ENCODE measurements around the gene ZNF354C. TPM values are rescaled to one million over a fixed set of nuclear protein-coding genes. Genes with fewer than 3 reads are reported as not detected.

The ZNF354C gene
- total RNA-seq, 6 donors from 2014 or later: 2.6 to 6.8 (median 4.1) TPM

GRCh38 chr5:179113945-179114641 is 53.9 kb downstream of the ZNF354C start:
- no peaks in the 10 kb centered on the region for H3K27me3 ChIP-seq
- no peak overlapping the region for H3K4me3 ChIP-seq
- no peak for ATAC-seq (ENCODE audit: low FRiP score in 2 of 2)
- peaks cover 9 to 54% (median 34%) of the 10 kb centered on the region in 4 donors for H3K9me3 ChIP-seq
- H3K36me3 ChIP-seq: peaks cover 0 to 10% (median 0%) of the 10 kb centered on the region in 4 donors
- no peaks in the 10 kb centered on the region for H3K4me1 ChIP-seq
- no peak for TF ChIP-seq POLR2AphosphoS5 (IDR thresholded peaks at IDR 0.05)
- no peak for TF ChIP-seq POLR2A (IDR thresholded peaks at IDR 0.05)
- TF ChIP-seq EP300 (IDR thresholded peaks at IDR 0.05): no peak
- no peak for TF ChIP-seq CTCF (IDR thresholded peaks at IDR 0.05)
- WGBS, 2 donors: 88 to 89% methylated on average over 7 to 12 of the region's 12 CpGs
- no peak for DNase-seq
- no peak overlapping the region for H3K27ac ChIP-seq

- peaks cover 9 to 51% (median 34%) of the 10 kb centered on the region in 4 donors for H3K9me3 ChIP-seq
Measured at GRCh38 chr5:179114756-179115155, 54.6 kb downstream of the ZNF354C start.

GRCh38 chr5:179115307-179115706 is 55.1 kb downstream of the ZNF354C start:
- ATAC-seq (ENCODE audit: low FRiP score in 2 of 2) (no peak), DNase-seq (no peak)
- TF ChIP-seq POLR2A (IDR thresholded peaks at IDR 0.05): no peak
- TF ChIP-seq EP300 (IDR thresholded peaks at IDR 0.05): no peak
- no peak for TF ChIP-seq CTCF (IDR thresholded peaks at IDR 0.05)
- TF ChIP-seq POLR2AphosphoS5 (IDR thresholded peaks at IDR 0.05): no peak
- Histone ChIP-seq H3K9me3 (peaks cover 9 to 52% (median 34%) of the 10 kb centered on the region in 4 donors), H3K27me3 (no peaks in the 10 kb centered on the region), H3K4me3 (no peak overlapping the region), H3K4me1 (no peaks in the 10 kb centered on the region), H3K27ac (no peak overlapping the region), H3K36me3 (peaks cover 0 to 10% (median 0%) of the 10 kb centered on the region in 4 donors)
- 80 to 87% methylated on average over 5 of the region's 5 CpGs for WGBS, 2 donors

More at GRCh38 chr5:179114756-179115155, 54.6 kb downstream of the ZNF354C start:
- H3K27me3 ChIP-seq: no peaks in the 10 kb centered on the region
- ATAC-seq (ENCODE audit: low FRiP score in 2 of 2) (no peak), DNase-seq (peak in 1 of 2 donors; percentile 6)
- 93 to 94% methylated on average over 7 of the region's 7 CpGs for WGBS, 2 donors
- TF ChIP-seq POLR2A (IDR thresholded peaks at IDR 0.05): no peak
- TF ChIP-seq POLR2AphosphoS5 (IDR thresholded peaks at IDR 0.05): no peak
- no peak for TF ChIP-seq EP300 (IDR thresholded peaks at IDR 0.05)
- no peak for TF ChIP-seq CTCF (IDR thresholded peaks at IDR 0.05)
- peaks cover 0 to 10% (median 0%) of the 10 kb centered on the region in 4 donors for H3K36me3 ChIP-seq
- no peaks in the 10 kb centered on the region for H3K4me1 ChIP-seq
- H3K4me3 ChIP-seq: no peak overlapping the region
- H3K27ac ChIP-seq: no peak overlapping the region

- 86 to 87% methylated on average over 7 to 9 of the region's 9 CpGs for WGBS, 2 donors
- H3K4me1 ChIP-seq: no peaks in the 10 kb centered on the region
- peaks cover 0 to 10% (median 0%) of the 10 kb centered on the region in 4 donors for H3K36me3 ChIP-seq
- no peak overlapping the region for H3K27ac ChIP-seq
- H3K4me3 ChIP-seq: no peak overlapping the region
- H3K27me3 ChIP-seq: no peaks in the 10 kb centered on the region
- peaks cover 9 to 52% (median 31%) of the 10 kb centered on the region in 4 donors for H3K9me3 ChIP-seq
- TF ChIP-seq POLR2A (IDR thresholded peaks at IDR 0.05) (no peak), EP300 (IDR thresholded peaks at IDR 0.05) (no peak), CTCF (IDR thresholded peaks at IDR 0.05) (no peak), POLR2AphosphoS5 (IDR thresholded peaks at IDR 0.05) (no peak)
- DNase-seq: no peak
- no peak for ATAC-seq (ENCODE audit: low FRiP score in 2 of 2)
Measured at GRCh38 chr5:179115845-179116524, 55.8 kb downstream of the ZNF354C start.
